Measurements from ENCODE around the gene EZH1. TPM values are rescaled to one million over a fixed set of nuclear protein-coding genes. Genes with fewer than 3 reads are reported as not detected.
A peak's percentile ranks its signal among the peaks of the same experiment; 100 is the strongest.

EZH1 gene
- total RNA-seq, 1 experiment from 2014 or later = 45.5 TPM

DNA sequence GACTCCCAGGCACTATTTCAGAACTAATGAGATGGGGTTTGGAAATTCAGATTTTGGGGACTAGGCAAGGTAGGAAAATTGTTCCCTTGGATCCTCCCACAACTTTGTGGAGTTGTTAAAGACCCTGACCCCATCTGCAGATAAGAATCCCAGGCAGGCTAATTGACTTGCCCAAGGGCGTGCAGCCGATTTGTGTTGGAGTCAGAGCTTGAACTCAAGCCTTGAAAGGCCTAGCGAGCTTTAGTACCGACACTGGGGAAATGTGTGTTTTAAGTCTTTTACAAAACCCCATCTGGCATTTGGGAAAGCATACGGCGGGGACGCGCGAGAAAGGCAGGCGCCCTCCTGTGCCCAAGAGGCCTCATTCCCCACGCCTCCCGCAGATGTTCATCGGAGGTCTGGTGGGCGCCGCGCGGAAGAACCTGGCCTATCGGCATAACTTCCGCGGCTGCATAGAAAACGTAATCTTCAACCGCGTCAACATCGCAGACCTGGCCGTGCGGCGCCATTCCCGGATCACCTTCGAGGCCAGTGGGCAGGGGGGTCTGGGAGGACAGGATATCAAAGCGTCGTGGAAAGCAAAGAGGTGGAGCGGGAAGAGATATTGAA, 58.2 kb downstream of the EZH1 start:
- peaks cover 20% of the 10 kb centered on the region for H3K4me1 Mint-ChIP-seq (ENCODE audit: low read depth, unreplicated experiment)
- H3K9me3 Mint-ChIP-seq (ENCODE audit: low read depth, unreplicated experiment) = no peaks in the 10 kb centered on the region
- intact Hi-C loops (cut with micrococcal nuclease; ENCODE audit: unreplicated experiment) = no loop called here
- peaks cover 37% of the 10 kb centered on the region for H3K27me3 Mint-ChIP-seq (ENCODE audit: unreplicated experiment)
- no TSS peak for BruUV-seq (replicated peaks)
- no peak overlapping the region for H3K4me3 Mint-ChIP-seq (ENCODE audit: low read depth, unreplicated experiment)
- CTCF ChIA-PET = no interaction called here
- no peak for DNase-seq
- TF ChIP-seq, protein P1, sequence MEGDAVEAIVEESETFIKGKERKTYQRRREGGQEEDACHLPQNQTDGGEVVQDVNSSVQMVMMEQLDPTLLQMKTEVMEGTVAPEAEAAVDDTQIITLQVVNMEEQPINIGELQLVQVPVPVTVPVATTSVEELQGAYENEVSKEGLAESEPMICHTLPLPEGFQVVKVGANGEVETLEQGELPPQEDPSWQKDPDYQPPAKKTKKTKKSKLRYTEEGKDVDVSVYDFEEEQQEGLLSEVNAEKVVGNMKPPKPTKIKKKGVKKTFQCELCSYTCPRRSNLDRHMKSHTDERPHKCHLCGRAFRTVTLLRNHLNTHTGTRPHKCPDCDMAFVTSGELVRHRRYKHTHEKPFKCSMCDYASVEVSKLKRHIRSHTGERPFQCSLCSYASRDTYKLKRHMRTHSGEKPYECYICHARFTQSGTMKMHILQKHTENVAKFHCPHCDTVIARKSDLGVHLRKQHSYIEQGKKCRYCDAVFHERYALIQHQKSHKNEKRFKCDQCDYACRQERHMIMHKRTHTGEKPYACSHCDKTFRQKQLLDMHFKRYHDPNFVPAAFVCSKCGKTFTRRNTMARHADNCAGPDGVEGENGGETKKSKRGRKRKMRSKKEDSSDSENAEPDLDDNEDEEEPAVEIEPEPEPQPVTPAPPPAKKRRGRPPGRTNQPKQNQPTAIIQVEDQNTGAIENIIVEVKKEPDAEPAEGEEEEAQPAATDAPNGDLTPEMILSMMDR (IDR thresholded peaks at IDR 0.05; ENCODE audit: unreplicated experiment) = no peak
- peaks cover 15% of the 10 kb centered on the region for H3K36me3 Mint-ChIP-seq (ENCODE audit: insufficient read depth, unreplicated experiment)
- no peak overlapping the region for H3K27ac Mint-ChIP-seq (ENCODE audit: unreplicated experiment)

DNA sequence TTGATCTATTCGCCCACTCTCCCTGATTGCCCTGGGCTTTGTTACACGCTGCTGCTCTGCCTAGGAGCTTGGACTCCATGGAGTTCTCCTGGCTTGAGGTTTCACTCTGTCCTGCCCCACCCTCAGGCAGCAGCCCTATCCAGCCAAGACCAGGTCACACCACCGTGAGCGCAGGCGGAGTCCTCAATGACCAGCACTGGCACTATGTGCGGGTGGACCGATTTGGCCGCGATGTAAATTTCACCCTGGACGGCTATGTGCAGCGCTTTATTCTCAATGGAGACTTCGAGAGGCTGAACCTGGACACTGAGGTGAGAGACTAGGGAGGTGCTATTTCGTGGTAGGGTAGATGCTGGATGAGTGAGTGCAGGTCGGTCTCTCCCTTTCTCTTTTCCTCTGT, 59.0 kb downstream of the EZH1 start:
- peaks cover 15% of the 10 kb centered on the region for H3K36me3 Mint-ChIP-seq (ENCODE audit: insufficient read depth, unreplicated experiment)
- TF ChIP-seq, protein P1 (IDR thresholded peaks at IDR 0.05; ENCODE audit: unreplicated experiment) = no peak
- peaks cover 43% of the 10 kb centered on the region for H3K27me3 Mint-ChIP-seq (ENCODE audit: unreplicated experiment)
- H3K4me1 Mint-ChIP-seq (ENCODE audit: low read depth, unreplicated experiment) = peaks cover 27% of the 10 kb centered on the region
- no TSS peak for BruUV-seq (replicated peaks)
- no peaks in the 10 kb centered on the region for H3K9me3 Mint-ChIP-seq (ENCODE audit: low read depth, unreplicated experiment)
- CTCF ChIA-PET = interaction anchor here (0.6 to 1.3 kb wide), 3 partner anchors 10 to 68 kb away, joined by 3 to 4 read pairs (median 4); partner anchors contain the start of gene PLEKHH3
- no peak overlapping the region for H3K4me3 Mint-ChIP-seq (ENCODE audit: low read depth, unreplicated experiment)
- no peak overlapping the region for H3K27ac Mint-ChIP-seq (ENCODE audit: unreplicated experiment)
- intact Hi-C loops (cut with micrococcal nuclease; ENCODE audit: unreplicated experiment) = no loop called here
- no peak for DNase-seq

DNA sequence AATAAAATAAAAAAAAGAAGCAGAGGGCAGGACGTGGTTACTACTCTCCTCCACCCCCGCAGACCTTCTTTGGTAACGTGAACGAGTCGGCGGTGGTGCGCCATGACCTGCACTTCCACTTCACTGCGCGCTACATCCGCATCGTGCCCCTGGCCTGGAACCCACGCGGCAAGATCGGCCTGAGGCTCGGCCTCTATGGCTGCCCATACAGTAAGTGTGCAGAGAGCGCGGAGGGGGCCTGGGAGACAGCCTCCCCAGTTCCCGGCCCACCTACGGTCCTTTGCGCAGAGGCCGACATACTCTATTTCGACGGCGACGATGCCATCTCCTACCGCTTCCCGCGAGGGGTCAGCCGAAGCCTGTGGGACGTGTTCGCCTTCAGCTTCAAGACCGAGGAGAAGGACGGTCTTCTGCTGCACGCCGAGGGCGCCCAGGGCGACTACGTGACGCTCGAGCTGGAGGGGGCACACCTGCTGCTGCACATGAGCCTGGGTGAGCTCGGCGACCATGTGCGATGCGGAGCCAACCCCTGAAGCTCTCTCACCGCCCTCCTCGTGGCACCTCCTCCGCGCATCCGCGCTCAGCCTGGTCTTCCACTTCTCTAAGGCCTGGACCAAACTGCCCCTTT, 59.8 kb downstream of the EZH1 start:
- H3K27ac Mint-ChIP-seq (ENCODE audit: unreplicated experiment) = no peak overlapping the region
- H3K4me3 Mint-ChIP-seq (ENCODE audit: low read depth, unreplicated experiment) = no peak overlapping the region
- H3K36me3 Mint-ChIP-seq (ENCODE audit: insufficient read depth, unreplicated experiment) = peaks cover 15% of the 10 kb centered on the region

DNA sequence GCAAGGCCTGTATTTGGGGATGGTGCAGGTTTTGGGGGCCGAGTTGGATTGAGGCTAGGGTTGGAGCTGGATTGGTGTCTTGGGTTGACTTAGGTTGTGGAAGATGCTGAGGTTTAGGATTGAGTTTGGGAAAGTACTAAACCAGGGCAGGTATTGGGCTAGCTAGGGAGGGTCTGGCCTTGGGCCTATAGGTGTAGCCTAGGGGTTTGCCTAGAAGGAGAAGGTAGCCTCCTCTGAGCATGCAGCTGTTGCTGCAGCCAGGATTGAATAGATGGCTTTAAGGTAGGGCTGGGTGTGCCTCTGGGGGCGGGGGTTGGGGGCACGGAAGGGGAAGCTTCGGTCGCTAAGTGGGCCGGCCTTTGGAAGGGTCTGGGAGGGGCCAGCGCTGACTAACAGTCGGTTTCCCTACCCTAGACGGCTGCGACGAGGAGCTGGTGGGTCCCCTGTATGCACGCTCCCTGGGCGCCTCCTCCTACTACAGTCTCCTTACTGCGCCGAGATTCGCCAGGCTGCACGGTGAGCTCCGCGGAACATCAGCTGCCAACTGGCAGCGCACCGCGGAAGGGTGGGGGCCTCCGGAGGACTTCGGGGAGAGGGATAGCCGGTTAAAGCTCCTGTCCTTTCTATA, 61.3 kb downstream of the EZH1 start:
- CTCF ChIA-PET = interaction anchor here (0.6 to 2.0 kb wide), 10 partner anchors 9 to 1389 kb away, joined by 3 to 19 read pairs (median 4); partner anchors contain the start of genes PSMC3IP, RETREG3 and TUBG1
- Mint-ChIP-seq H3K4me3 (ENCODE audit: low read depth, unreplicated experiment) (peak overlapping the region; percentile 71), H3K4me1 (ENCODE audit: low read depth, unreplicated experiment) (peaks cover 38% of the 10 kb centered on the region), H3K36me3 (ENCODE audit: insufficient read depth, unreplicated experiment) (peaks cover 30% of the 10 kb centered on the region), H3K27ac (ENCODE audit: unreplicated experiment) (no peak overlapping the region), H3K27me3 (ENCODE audit: unreplicated experiment) (peaks cover 36% of the 10 kb centered on the region), H3K9me3 (ENCODE audit: low read depth, unreplicated experiment) (no peaks in the 10 kb centered on the region)
- intact Hi-C loops (cut with micrococcal nuclease; ENCODE audit: unreplicated experiment) = no loop called here
- no peak for DNase-seq
- BruUV-seq (replicated peaks) = no TSS peak
- TF ChIP-seq, protein P1 (IDR thresholded peaks at IDR 0.05; ENCODE audit: unreplicated experiment) = no peak

More for the DNA sequence above, 59.8 kb downstream of the EZH1 start:
- TF ChIP-seq, protein P1 (IDR thresholded peaks at IDR 0.05; ENCODE audit: unreplicated experiment) = no peak
- BruUV-seq (replicated peaks) = no TSS peak
- Mint-ChIP-seq H3K9me3 (ENCODE audit: low read depth, unreplicated experiment) (no peaks in the 10 kb centered on the region), H3K27me3 (ENCODE audit: unreplicated experiment) (peaks cover 43% of the 10 kb centered on the region), H3K4me1 (ENCODE audit: low read depth, unreplicated experiment) (peaks cover 29% of the 10 kb centered on the region)
- intact Hi-C loops (cut with micrococcal nuclease; ENCODE audit: unreplicated experiment) = no loop called here
- DNase-seq = no peak
- CTCF ChIA-PET = interaction anchor here (0.6 to 1.3 kb wide), 3 partner anchors 9 to 68 kb away, joined by 3 to 4 read pairs (median 4); partner anchors contain the start of gene PLEKHH3
